ENCODE measurements around the gene TEAD1. TPM values are rescaled to one million over a fixed set of nuclear protein-coding genes. Genes with fewer than 3 reads are reported as not detected.

The TEAD1 gene
- total and polyA plus RNA-seq, 9 of the 15 experiments (the other 6 are each of a cell fraction or from before 2014, with no cell fraction given), result 1.7 to 17.7 (median 10.8) TPM

- TF ChIP-seq HMBOX1 (IDR thresholded peaks at IDR 0.05), result peak; percentile 68; the same call in 1 of the 2 replicates
- TF ChIP-seq CTBP1 (IDR thresholded peaks at IDR 0.05; ENCODE audit: borderline replicate concordance), result peak; percentile 41; the same call in 1 of the 2 replicates
- TF ChIP-seq ARID2 (IDR thresholded peaks at IDR 0.05), result peak; percentile 68; the same call in 1 of the 2 replicates
- no peak for TF ChIP-seq MLLT1 (IDR thresholded peaks at IDR 0.05)
- TF ChIP-seq MGA (IDR thresholded peaks at IDR 0.05), result no peak
- no peak for TF ChIP-seq CCAR2 (IDR thresholded peaks at IDR 0.05; ENCODE audit: low read depth, low read length)
- no peak for TF ChIP-seq ZNF57 (CRISPR knock-in tag; IDR thresholded peaks at IDR 0.05)
- peak in 1 of 2 experiments; percentile 39; a peak in 1 of 4 replicates for TF ChIP-seq RCOR1 (IDR thresholded peaks at IDR 0.05; ENCODE audit: borderline replicate concordance in 1 of 2, low read depth in 2 of 2, low read length in 2 of 2)
- peak; percentile 82 to 88 (median 86) for TF ChIP-seq CTCF (IDR thresholded peaks at IDR 0.05 in 2 of 3, conservative IDR thresholded peaks at IDR 0.05 in 1 of 3; ENCODE audit: insufficient read depth in 2 of 3, low read depth in 1 of 3, low read length in 3 of 3)
- TF ChIP-seq HDAC2 (IDR thresholded peaks at IDR 0.05), result no peak
- TF ChIP-seq CBFA2T2 (conservative IDR thresholded peaks at IDR 0.05), result no peak
Observed at GRCh38 chr11:12888525-12889158, 214.4 kb downstream of the TEAD1 start (continued).
